ENCODE results near the gene KL. TPM values are rescaled to one million over a fixed set of nuclear protein-coding genes. Genes with fewer than 3 reads are reported as not detected.

The KL gene
- total and polyA plus RNA-seq, 2 of the 8 experiments (the other 6 are each of a cell fraction or from before 2014, with no cell fraction given), result 0.02 TPM; not detected in 1

GRCh38 chr13:33078263-33078662, 62.0 kb downstream of the KL start:
- no peaks in the 10 kb centered on the region for H3K79me2 ChIP-seq (ENCODE audit: control insufficient read depth in 1 of 2, insufficient read depth in 2 of 2, low read length in 2 of 2)
- no peak overlapping the region for H4K91ac ChIP-seq (replicated peaks; ENCODE audit: insufficient read length, low read length)
- no peak overlapping the region for H3K14ac ChIP-seq (ENCODE audit: insufficient read length)
- H2BK12ac ChIP-seq (ENCODE audit: low read depth, low read length), result no peak overlapping the region
- H3K23me2 ChIP-seq (ENCODE audit: low read depth, low read length), result no peaks in the 10 kb centered on the region
- H3K4ac ChIP-seq (replicated peaks; ENCODE audit: insufficient read length, low read depth, low read length), result no peak overlapping the region
- no peak overlapping the region for H2BK20ac ChIP-seq (ENCODE audit: low read length)
- H2BK15ac ChIP-seq (ENCODE audit: low read length), result no peak overlapping the region
- no peaks in the 10 kb centered on the region for H3K4me1 ChIP-seq (replicated peaks in 1 of 4; ENCODE audit: control insufficient read depth in 3 of 4, insufficient read depth in 4 of 4, low read length in 3 of 4)
- H2AK5ac ChIP-seq (ENCODE audit: low read depth, low read length), result no peak overlapping the region
- H3K9me3 ChIP-seq (ENCODE audit: insufficient read depth in 2 of 2, low read depth in 1 of 2, low read length in 1 of 2), result no peaks in the 10 kb centered on the region
- no peak overlapping the region for H3K4me3 ChIP-seq (ENCODE audit: extremely low read depth in 1 of 4, insufficient read depth in 2 of 4, low read depth in 3 of 4, low read length in 4 of 4)
- no peak overlapping the region for H3K23ac ChIP-seq (ENCODE audit: insufficient read length)
- no peak for TF ChIP-seq BRCA1 (IDR thresholded peaks at IDR 0.05; ENCODE audit: low read depth, low read length)
- no peak overlapping the region for H3K56ac ChIP-seq (replicated peaks; ENCODE audit: insufficient read length, low read depth, low read length)
- FAIRE-seq, result no peak
- no peak overlapping the region for H2BK120ac ChIP-seq (replicated peaks; ENCODE audit: low read depth, low read length)
- no peak overlapping the region for H2BK5ac ChIP-seq (ENCODE audit: low read depth, low read length)
- 0 out of 7 replicates have a peak, but pooled peaks cover 0 to 2% (median 0%) of the 10 kb centered on the region in 4 experiments for H3K27me3 ChIP-seq (replicated peaks in 1 of 4; ENCODE audit: control insufficient read depth in 3 of 4, extremely low read depth in 1 of 4, insufficient read depth in 3 of 4, low read length in 3 of 4)
- CTCF ChIA-PET (ENCODE audit: partially characterized antibody), result interaction anchor here (0.6 to 1.9 kb wide), 5 partner anchors 21 to 165 kb away, joined by 3 to 5 read pairs (median 3); no protein-coding TSS in a partner anchor
- H3K9ac ChIP-seq (replicated peaks in 1 of 4; ENCODE audit: extremely low read depth in 1 of 4, low read depth in 3 of 4, low read length in 3 of 4), result no peak overlapping the region
- no peak overlapping the region for H3K4me2 ChIP-seq (ENCODE audit: insufficient read depth in 1 of 2, low read depth in 2 of 2, low read length in 2 of 2)
- no peaks in the 10 kb centered on the region for H4K20me1 ChIP-seq (replicated peaks in 1 of 2; ENCODE audit: control insufficient read depth in 1 of 2, insufficient read depth in 2 of 2, low read length in 2 of 2)
- H2AFZ ChIP-seq (ENCODE audit: low read length), result no peak overlapping the region
- no peaks in the 10 kb centered on the region for H3K79me1 ChIP-seq (ENCODE audit: low read depth, low read length)
- no peak overlapping the region for H4K5ac ChIP-seq (ENCODE audit: insufficient read length, low read depth, low read length)
- no peak overlapping the region for H4K8ac ChIP-seq (ENCODE audit: extremely low read depth, insufficient read depth, low read length)
- POLR2A ChIA-PET (ENCODE audit: partially characterized antibody), result no interaction called here
- H3K18ac ChIP-seq (ENCODE audit: extremely low read depth, low read length), result no peak overlapping the region
- H3K27ac ChIP-seq (ENCODE audit: low read depth, low read length), result no peak overlapping the region
- no peak for DNase-seq (ENCODE audit: low read depth in 1 of 2, low spot score in 2 of 2)
- WGBS, 2 experiments (ENCODE audit: extremely low coverage in 1 of 2, insufficient coverage in 1 of 2, insufficient read length in 1 of 2, insufficient replicate concordance in 2 of 2, low coverage in 1 of 2, low lambda C conversion rate in 2 of 2, missing lambda C conversion rate in 1 of 2), result 94% methylated on average over 3 of the region's 3 CpGs; no CpG with 5 or more reads in 1 of the 2 experiments
- H3K36me3 ChIP-seq (ENCODE audit: control insufficient read depth in 2 of 4, insufficient read depth in 4 of 4, low read length in 3 of 4), result no peaks in the 10 kb centered on the region
